Prostate gland (tissue), 2 donors: ENCODE data around the gene RBM44. TPM values are rescaled to one million over a fixed set of nuclear protein-coding genes. Genes with fewer than 3 reads are reported as not detected.

ENCODE experiments used
- DNase-seq: peaks from one replicate; pipeline ENCODE4 v3.0.0-alpha.2; 2019; ENCODE audit warnings: low spot score
- H3K27ac ChIP-seq, 2 donors: fragments of 200-600 bp; sonication (generic); 2 replicates each; pipeline ENCODE4 v1.5.1; 2017 to 2019
- H3K27me3 ChIP-seq: fragments of 200-600 bp; sonication (generic); replicated peaks from 2 replicates; pipeline ENCODE4 v1.5.1; 2019; ENCODE audit not compliant: insufficient read depth
- H3K36me3 ChIP-seq, 2 donors: fragments of 200-600 bp; sonication (generic); 1 replicate in 1 of 2; 2 replicates in 1 of 2; pipeline versions ENCODE4 v1.5.1 to v1.8.1; 2017 to 2019
- H3K4me1 ChIP-seq: fragments of 200-600 bp; sonication (generic); replicated peaks from 2 replicates; pipeline ENCODE4 v1.5.1; 2019
- H3K4me3 ChIP-seq, 2 donors: fragments of 200-600 bp; sonication (generic); 2 replicates each; pipeline ENCODE4 v1.5.1; 2017 to 2019
- H3K9me3 ChIP-seq: fragments of 200-600 bp; sonication (generic); 2 replicates; pipeline ENCODE4 v1.5.1; 2017
- CTCF ChIP-seq, 4 experiments: fragments of 200-600 bp in 2 of 4; fragments of 450-650 bp in 2 of 4; sonication (generic) in 2 of 4; IDR thresholded peaks; 1 replicate in 3 of 4; 2 replicates in 1 of 4; pipeline ENCODE4 v1.5.1; 2016 to 2019; ENCODE audit warnings: antibody characterized with exemption in 4 of 4, mild to moderate bottlenecking in 2 of 4, moderate library complexity in 2 of 4
- POLR2A ChIP-seq: fragments of 450-650 bp; IDR thresholded peaks from one replicate; pipeline ENCODE4 v1.6.1; 2016; ENCODE audit warnings: antibody characterized with exemption, mild to moderate bottlenecking
- POLR2AphosphoS5 ChIP-seq: sonication (generic); formaldehyde crosslinking; IDR thresholded peaks from one replicate; pipeline ENCODE4 v1.6.1; 2017; ENCODE audit warnings: antibody characterized with exemption
- WGBS: methylation state at CpG from one replicate; pipeline ENCODE4 v1.1.5; 2018; 5-methylcytosine and 5-hydroxymethylcytosine counted together
- intact Hi-C: fragments of 100-400 bp; cut with DNase I; formaldehyde crosslinking; loops from one replicate; pipeline ENCODE4 v1.14.2; 2022
- total RNA-seq, 2 donors: library from RNA; depleted of rRNA; stranded (reverse); fragments of >200 nt; gene quantifications; one replicate each; pipeline ENCODE4 v1.1.0, GENCODE V29; 2016

Gene RBM44
- total RNA-seq, 2 donors from 2014 or later, result 0.23 to 6.0 TPM

- no peaks in the 10 kb centered on the region for H3K9me3 ChIP-seq
- intact Hi-C loops, result no loop called here
- no peaks in the 10 kb centered on the region for H3K27me3 ChIP-seq
- no peak overlapping the region for H3K27ac ChIP-seq
- no peak for DNase-seq
- no peaks in the 10 kb centered on the region for H3K36me3 ChIP-seq
- TF ChIP-seq POLR2A (no peak), POLR2AphosphoS5 (no peak), CTCF (IDR thresholded peaks at IDR 0.05) (no peak)
- H3K4me1 ChIP-seq, result no peaks in the 10 kb centered on the region
- WGBS, result 66% methylated on average over 2 of the region's 2 CpGs
- H3K4me3 ChIP-seq, result no peak overlapping the region
These were observed 21.8 kb downstream of the RBM44 start for GRCh38 chr2:237820421-237820820.

GRCh38 chr2:237823544-237823943 is 25.0 kb downstream of the RBM44 start:
- no peaks in the 10 kb centered on the region for H3K36me3 ChIP-seq
- 89% methylated on average over 2 of the region's 2 CpGs for WGBS

GRCh38 chr2:237824085-237824484 is 25.5 kb downstream of the RBM44 start:
- WGBS, result 90% methylated on average over 6 of the region's 6 CpGs
- no peak overlapping the region for H3K4me3 ChIP-seq
- H3K36me3 ChIP-seq, result no peaks in the 10 kb centered on the region
- intact Hi-C loops, result no loop called here
- no peaks in the 10 kb centered on the region for H3K27me3 ChIP-seq
- TF ChIP-seq CTCF (IDR thresholded peaks at IDR 0.05), result no peak
- TF ChIP-seq POLR2A, result no peak
- no peak for TF ChIP-seq POLR2AphosphoS5
- no peaks in the 10 kb centered on the region for H3K9me3 ChIP-seq
- no peak for DNase-seq
- no peaks in the 10 kb centered on the region for H3K4me1 ChIP-seq
- H3K27ac ChIP-seq, result no peak overlapping the region

More at GRCh38 chr2:237823544-237823943, 25.0 kb downstream of the RBM44 start:
- DNase-seq, result no peak
- Histone ChIP-seq H3K4me3 (no peak overlapping the region), H3K27me3 (no peaks in the 10 kb centered on the region), H3K4me1 (no peaks in the 10 kb centered on the region), H3K9me3 (no peaks in the 10 kb centered on the region), H3K27ac (no peak overlapping the region)
- intact Hi-C loops, result no loop called here
- TF ChIP-seq POLR2AphosphoS5 (no peak), CTCF (IDR thresholded peaks at IDR 0.05) (no peak), POLR2A (no peak)

- no peak for DNase-seq
These were observed 28.9 kb downstream of the RBM44 start for GRCh38 chr2:237827421-237827987.

More at GRCh38 chr2:237827421-237827987, 28.9 kb downstream of the RBM44 start:
- Histone ChIP-seq H3K27ac (no peak overlapping the region), H3K4me1 (no peaks in the 10 kb centered on the region), H3K4me3 (no peak overlapping the region), H3K9me3 (no peaks in the 10 kb centered on the region), H3K36me3 (no peaks in the 10 kb centered on the region), H3K27me3 (no peaks in the 10 kb centered on the region)
- intact Hi-C loops, result no loop called here
- 74% methylated on average over 3 of the region's 3 CpGs for WGBS
- TF ChIP-seq POLR2A (no peak), CTCF (IDR thresholded peaks at IDR 0.05) (no peak), POLR2AphosphoS5 (no peak)
